K562 (cell line): ENCODE results near the gene PRMT7. TPM values are rescaled to one million over a fixed set of nuclear protein-coding genes. Genes with fewer than 3 reads are reported as not detected.

Experiments used
- CCNT2 ChIP-seq: IDR thresholded peaks from 2 replicates; pipeline ENCODE4 v1.6.1; 2011; ENCODE audit warnings: borderline replicate concordance, low read depth, mild to moderate bottlenecking, moderate library complexity, mixed read lengths, low read length; ENCODE audit not compliant: insufficient read length; ENCODE audit errors: extremely low read depth
- E2F4 ChIP-seq: sonication (generic); formaldehyde crosslinking; IDR thresholded peaks from 2 replicates; pipeline ENCODE4 v1.8.0; 2022; ENCODE audit warnings: mild to moderate bottlenecking, low read depth, missing genetic modification reagents
- EHMT2 ChIP-seq: fragments of 450-650 bp; IDR thresholded peaks from 2 replicates; pipeline ENCODE4 v1.6.1; 2018; ENCODE audit warnings: antibody characterized with exemption
- JUNB ChIP-seq: fragments of 450-650 bp; formaldehyde crosslinking; conservative IDR thresholded peaks from 2 replicates; pipeline ENCODE4 v1.4.0; 2020; ENCODE audit warnings: mild to moderate bottlenecking
- LCOR ChIP-seq: sonication (generic); formaldehyde crosslinking; IDR thresholded peaks from 2 replicates; pipeline ENCODE4 v1.8.0; 2022; ENCODE audit warnings: mild to moderate bottlenecking, missing genetic modification reagents
- MXI1 ChIP-seq: IDR thresholded peaks from 2 replicates; pipeline ENCODE4 v1.6.1; 2011; ENCODE audit warnings: low read depth, mild to moderate bottlenecking, improper control_type of control experiment, low read length
- NR3C1 ChIP-seq: sonication (generic); formaldehyde crosslinking; IDR thresholded peaks from 2 replicates; pipeline ENCODE4 v1.8.1; 2022; ENCODE audit warnings: missing genetic modification reagents
- POLR2AphosphoS2 ChIP-seq: IDR thresholded peaks from 2 replicates; pipeline ENCODE4 v1.6.1; 2012; ENCODE audit warnings: low read length, improper control_type of control experiment
- TEAD4 ChIP-seq, 2 experiments: sonication (generic) in 1 of 2; formaldehyde crosslinking in 1 of 2; IDR thresholded peaks; 2 replicates each; pipeline versions ENCODE4 v1.6.1 to v1.8.0; 2012 to 2022; ENCODE audit warnings: borderline replicate concordance in 1 of 2, inconsistent platforms in 1 of 2, low read length in 1 of 2, mild to moderate bottlenecking in 1 of 2, missing genetic modification reagents in 1 of 2
- ZNF143 ChIP-seq: sonication (generic); formaldehyde crosslinking; IDR thresholded peaks from 2 replicates; pipeline ENCODE4 v1.9.0; 2022; ENCODE audit warnings: mild to moderate bottlenecking, missing genetic modification reagents
- polyA plus RNA-seq, 8 experiments: library from polyadenylated mRNA; depleted of rRNA in 4 of 8; stranded (reverse) in 5 of 8; unstranded in 3 of 8; fragments of >200 nt; fragmentation: Nextera tagmentation in 2 of 8; fragmentation: Illumina TruSeq in 1 of 8; extraction: Ambion mirVana in 2 of 8; extraction: Trizol in 1 of 8; gene quantifications; 2 replicates each; pipeline versions ENCODE4 v1.2.1 to v1.2.3, GENCODE V29; 2011 to 2014; ENCODE audit warnings: inconsistent platforms in 1 of 8, missing spikeins in 1 of 8
- total RNA-seq, 7 experiments: library from RNA; depleted of rRNA in 6 of 7; stranded (reverse); fragments of >200 nt in 6 of 7; fragmentation: Illumina TruSeq in 2 of 7; extraction: Trizol in 2 of 7; gene quantifications; 2 replicates each; pipeline versions ENCODE4 v1.2.1 to v1.2.3, GENCODE V29; 2011 to 2021; ENCODE audit warnings: low replicate concordance in 1 of 7
- TF ChIP-seq, protein P1 (sequence below): sonication (generic); formaldehyde crosslinking; IDR thresholded peaks from 2 replicates; pipeline ENCODE4 v1.8.0; 2023; ENCODE audit warnings: mild to moderate bottlenecking, missing genetic modification reagents
- TF ChIP-seq, protein P2 (sequence below): fragments of 450-650 bp; IDR thresholded peaks from 2 replicates; pipeline ENCODE4 v1.6.1; 2016; ENCODE audit warnings: low read depth
- TF ChIP-seq, protein P3 (sequence below): fragments of 250-450 bp; sonication (Bioruptor Pico); IDR thresholded peaks from 2 replicates; pipeline ENCODE4 v1.6.1; 2021; ENCODE audit warnings: mild to moderate bottlenecking

The PRMT7 gene
- total and polyA plus RNA-seq, 9 of the 15 experiments (the other 6 are each of a cell fraction or from before 2014, with no cell fraction given), result 6.4 to 88.8 (median 73.1) TPM

DNA sequence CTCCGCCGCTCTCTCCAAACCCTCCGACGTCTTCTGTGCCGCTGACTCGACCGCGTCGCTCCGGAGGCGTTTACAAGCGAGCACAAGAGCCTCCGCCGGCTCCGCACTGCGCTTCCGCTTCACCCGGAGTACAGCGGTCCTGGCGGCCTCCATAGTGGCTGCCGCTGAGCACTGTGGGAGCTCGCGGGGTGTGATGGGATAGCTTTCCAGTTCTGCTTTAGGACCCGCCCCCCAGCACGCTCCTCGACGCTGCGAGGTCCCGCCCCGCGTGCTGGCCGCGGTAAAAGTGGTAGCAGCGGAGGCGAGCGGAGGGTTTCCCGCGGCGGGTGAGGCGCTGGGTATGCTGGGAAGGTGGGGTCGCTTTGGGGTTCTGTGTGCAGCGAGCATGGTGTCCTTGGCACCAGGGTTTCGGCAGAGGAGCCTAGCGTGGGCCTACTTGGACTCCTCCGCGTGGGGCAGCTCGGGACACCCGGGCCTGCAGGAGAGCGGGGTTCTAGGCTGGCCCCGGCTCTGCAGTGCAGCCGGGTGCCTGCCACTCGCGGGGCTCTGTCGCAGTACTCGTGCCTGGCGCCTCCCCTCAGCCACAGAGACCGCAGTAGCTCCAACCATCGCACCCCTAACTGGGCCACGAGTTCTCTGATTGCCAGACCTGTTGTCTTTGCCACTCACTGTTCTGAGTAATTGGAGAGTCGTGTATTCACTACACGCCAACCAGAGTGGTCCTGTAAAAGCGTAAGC is at the start of gene PRMT7, which contains the start of gene SLC7A6OS (continued):
- TF ChIP-seq, protein P1, sequence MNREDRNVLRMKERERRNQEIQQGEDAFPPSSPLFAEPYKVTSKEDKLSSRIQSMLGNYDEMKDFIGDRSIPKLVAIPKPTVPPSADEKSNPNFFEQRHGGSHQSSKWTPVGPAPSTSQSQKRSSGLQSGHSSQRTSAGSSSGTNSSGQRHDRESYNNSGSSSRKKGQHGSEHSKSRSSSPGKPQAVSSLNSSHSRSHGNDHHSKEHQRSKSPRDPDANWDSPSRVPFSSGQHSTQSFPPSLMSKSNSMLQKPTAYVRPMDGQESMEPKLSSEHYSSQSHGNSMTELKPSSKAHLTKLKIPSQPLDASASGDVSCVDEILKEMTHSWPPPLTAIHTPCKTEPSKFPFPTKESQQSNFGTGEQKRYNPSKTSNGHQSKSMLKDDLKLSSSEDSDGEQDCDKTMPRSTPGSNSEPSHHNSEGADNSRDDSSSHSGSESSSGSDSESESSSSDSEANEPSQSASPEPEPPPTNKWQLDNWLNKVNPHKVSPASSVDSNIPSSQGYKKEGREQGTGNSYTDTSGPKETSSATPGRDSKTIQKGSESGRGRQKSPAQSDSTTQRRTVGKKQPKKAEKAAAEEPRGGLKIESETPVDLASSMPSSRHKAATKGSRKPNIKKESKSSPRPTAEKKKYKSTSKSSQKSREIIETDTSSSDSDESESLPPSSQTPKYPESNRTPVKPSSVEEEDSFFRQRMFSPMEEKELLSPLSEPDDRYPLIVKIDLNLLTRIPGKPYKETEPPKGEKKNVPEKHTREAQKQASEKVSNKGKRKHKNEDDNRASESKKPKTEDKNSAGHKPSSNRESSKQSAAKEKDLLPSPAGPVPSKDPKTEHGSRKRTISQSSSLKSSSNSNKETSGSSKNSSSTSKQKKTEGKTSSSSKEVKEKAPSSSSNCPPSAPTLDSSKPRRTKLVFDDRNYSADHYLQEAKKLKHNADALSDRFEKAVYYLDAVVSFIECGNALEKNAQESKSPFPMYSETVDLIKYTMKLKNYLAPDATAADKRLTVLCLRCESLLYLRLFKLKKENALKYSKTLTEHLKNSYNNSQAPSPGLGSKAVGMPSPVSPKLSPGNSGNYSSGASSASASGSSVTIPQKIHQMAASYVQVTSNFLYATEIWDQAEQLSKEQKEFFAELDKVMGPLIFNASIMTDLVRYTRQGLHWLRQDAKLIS (CRISPR knock-in tag), result no peak; the same call in 1 of the 2 replicates
- TF ChIP-seq NR3C1 (CRISPR knock-in tag) (no peak), JUNB (no peak), POLR2AphosphoS2 (0 out of 2 replicates have a peak, but pooled peaks have one; percentile 60), MXI1 (peak; percentile 63), EHMT2 (no peak), CCNT2 (peak; percentile 55), LCOR (CRISPR knock-in tag) (peak; percentile 91), ZNF143 (CRISPR knock-in tag) (peak; percentile 87), TEAD4 (IDR thresholded peaks at IDR 0.05; ENCODE audit: low read length) (peak; percentile 8; the same call in 1 of the 2 replicates), TEAD4 (CRISPR knock-in tag; IDR thresholded peaks at IDR 0.05; ENCODE audit: borderline replicate concordance) (no peak), E2F4 (CRISPR knock-in tag) (peak; percentile 42; the same call in 1 of the 2 replicates)
- TF ChIP-seq, protein P2, sequence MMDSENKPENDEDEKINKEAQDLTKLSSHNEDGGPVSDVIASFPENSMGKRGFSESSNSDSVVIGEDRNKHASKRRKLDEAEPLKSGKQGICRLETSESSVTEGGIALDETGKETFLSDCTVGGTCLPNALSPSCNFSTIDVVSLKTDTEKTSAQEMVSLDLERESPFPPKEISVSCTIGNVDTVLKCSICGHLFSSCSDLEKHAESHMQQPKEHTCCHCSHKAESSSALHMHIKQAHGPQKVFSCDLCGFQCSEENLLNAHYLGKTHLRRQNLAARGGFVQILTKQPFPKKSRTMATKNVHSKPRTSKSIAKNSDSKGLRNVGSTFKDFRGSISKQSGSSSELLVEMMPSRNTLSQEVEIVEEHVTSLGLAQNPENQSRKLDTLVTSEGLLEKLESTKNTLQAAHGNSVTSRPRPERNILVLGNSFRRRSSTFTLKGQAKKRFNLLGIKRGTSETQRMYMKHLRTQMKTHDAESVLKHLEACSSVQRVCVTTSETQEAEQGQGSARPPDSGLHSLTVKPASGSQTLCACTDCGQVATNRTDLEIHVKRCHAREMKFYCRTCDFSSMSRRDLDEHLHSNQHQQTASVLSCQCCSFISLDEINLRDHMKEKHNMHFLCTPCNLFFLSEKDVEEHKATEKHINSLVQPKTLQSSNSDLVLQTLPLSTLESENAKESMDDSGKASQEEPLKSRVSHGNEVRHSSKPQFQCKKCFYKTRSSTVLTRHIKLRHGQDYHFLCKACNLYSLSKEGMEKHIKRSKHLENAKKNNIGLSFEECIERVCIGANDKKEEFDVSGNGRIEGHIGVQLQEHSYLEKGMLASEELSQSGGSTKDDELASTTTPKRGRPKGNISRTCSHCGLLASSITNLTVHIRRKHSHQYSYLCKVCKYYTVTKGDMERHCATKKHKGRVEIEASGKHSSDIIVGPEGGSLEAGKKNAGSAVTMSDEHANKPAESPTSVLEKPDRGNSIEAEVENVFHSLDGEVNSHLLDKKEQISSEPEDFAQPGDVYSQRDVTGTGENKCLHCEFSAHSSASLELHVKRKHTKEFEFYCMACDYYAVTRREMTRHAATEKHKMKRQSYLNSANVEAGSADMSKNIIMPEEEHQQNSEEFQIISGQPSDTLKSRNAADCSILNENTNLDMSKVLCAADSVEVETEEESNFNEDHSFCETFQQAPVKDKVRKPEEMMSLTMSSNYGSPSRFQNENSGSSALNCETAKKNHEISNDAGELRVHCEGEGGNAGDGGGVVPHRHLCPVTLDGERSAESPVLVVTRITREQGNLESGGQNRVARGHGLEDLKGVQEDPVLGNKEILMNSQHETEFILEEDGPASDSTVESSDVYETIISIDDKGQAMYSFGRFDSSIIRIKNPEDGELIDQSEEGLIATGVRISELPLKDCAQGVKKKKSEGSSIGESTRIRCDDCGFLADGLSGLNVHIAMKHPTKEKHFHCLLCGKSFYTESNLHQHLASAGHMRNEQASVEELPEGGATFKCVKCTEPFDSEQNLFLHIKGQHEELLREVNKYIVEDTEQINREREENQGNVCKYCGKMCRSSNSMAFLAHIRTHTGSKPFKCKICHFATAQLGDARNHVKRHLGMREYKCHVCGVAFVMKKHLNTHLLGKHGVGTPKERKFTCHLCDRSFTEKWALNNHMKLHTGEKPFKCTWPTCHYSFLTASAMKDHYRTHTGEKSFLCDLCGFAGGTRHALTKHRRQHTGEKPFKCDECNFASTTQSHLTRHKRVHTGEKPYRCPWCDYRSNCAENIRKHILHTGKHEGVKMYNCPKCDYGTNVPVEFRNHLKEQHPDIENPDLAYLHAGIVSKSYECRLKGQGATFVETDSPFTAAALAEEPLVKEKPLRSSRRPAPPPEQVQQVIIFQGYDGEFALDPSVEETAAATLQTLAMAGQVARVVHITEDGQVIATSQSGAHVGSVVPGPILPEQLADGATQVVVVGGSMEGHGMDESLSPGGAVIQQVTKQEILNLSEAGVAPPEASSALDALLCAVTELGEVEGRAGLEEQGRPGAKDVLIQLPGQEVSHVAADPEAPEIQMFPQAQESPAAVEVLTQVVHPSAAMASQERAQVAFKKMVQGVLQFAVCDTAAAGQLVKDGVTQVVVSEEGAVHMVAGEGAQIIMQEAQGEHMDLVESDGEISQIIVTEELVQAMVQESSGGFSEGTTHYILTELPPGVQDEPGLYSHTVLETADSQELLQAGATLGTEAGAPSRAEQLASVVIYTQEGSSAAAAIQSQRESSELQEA, result peak; percentile 87
- TF ChIP-seq, protein P3, sequence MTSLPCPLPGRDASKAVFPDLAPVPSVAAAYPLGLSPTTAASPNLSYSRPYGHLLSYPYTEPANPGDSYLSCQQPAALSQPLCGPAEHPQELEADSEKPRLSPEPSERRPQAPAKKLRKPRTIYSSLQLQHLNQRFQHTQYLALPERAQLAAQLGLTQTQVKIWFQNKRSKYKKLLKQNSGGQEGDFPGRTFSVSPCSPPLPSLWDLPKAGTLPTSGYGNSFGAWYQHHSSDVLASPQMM (CRISPR knock-in tag), result no peak
